ENCODE measurements around the gene CMTM7.
"Not testable (repeated sequence)": the region's sequence is repeated elsewhere in the genome, so short reads cannot be mapped to it uniquely, and the experiment has no call there.

The CMTM7 gene

GRCh38 chr3:32383136-32383711 lies 8.4 kb upstream of the CMTM7 start:
- DNase-seq (ENCODE audit: low read depth) = no peak

DNA sequence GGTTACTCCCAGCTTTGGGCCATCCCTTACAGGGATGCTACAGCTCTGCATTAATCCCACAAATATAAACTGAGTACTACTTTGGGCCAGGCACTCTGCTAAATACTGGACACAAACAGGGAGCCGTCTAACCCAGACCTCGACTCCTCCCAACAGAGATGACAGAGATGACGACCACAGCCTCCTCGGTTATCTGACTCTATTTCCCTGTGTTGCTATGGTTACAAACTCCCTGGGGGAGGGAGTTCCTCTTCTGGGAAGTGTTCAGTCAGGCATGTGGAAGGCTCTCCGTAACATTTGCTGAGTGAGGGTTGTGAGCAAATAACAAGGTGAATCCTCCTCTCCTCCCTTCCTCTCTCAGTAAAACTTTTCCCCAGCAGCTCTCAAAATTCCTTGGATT lies 6.7 kb upstream of the CMTM7 start:
- no peak for DNase-seq (ENCODE audit: low read depth)

DNA sequence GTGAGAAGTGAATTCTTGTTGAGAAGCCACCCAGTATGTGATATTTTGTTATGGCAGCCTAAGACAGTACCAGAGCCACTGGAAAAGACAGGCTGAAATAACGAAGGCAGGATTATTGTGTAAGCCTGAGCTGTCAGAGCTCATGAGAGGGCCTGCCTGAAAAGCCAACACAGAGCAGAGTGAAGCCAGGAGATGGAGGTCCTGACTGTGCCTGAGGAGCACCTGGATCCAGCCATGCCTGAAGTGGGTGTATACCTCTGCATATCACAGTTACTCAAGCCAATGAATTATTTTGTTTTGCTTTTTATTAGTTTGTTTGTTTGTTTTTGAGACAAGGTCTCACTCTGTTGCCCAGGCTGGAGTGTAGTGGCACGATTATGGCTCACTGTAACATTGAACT lies 4.1 kb upstream of the CMTM7 start:
- no peak for DNase-seq (ENCODE audit: low read depth)

DNA sequence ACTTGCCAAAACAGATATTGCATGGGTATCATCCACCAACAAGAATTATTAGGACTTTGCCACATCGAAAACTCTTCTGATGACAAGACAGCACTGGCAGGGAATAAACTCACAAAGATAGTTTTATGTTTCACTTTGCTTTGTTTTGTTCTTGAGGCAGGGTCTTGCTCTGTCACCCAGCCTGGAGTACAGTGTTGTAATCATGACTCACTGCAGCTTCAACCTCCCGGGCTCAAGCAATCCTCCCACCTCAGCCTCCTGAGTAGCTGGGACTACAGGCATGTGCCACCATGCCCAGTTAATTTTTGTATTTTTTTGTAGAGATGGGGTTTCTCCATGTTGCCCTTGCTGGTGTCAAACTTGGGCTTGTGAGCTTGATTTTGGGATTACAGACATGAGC lies 2.1 kb upstream of the CMTM7 start:
- not testable (repeated sequence) for DNase-seq (ENCODE audit: low read depth)

DNA sequence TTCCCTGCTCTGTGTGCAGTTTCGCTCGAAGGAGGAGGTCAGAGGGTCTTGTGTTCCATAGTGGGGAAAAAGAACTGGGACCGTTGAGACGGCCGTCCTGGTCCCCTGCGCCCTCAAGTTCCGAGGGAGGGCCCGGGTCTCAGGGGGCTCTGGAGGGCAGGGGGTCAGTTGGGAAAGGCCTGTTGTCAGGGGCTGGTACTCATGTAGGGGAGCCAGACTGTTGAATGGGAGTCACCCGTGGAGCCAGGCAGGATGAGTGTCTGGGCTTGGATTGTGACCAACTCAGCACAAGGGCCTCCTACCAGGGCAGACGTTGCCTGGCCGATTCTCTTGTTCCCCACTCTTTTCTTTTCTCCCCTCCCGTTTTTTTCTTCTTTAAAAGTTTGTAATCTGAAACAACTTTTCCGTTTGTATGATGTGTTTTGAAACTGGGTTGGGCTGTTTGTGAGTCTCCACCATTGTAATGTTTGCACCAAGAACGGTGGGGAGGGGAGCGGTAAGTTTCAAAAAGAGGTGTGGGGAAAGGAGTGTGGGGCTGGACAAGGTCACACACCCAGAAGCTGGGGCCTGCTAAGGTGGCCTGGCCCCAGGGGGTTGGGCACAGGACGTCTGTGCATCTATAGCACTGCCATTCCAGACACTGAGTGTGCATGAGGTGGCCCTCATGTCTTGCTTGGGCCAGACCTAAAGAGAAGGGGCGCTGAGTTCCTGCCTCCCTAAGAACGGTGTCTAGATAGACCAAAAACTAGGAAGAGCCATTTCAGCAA lies 1.1 kb downstream of the CMTM7 start:
- no peak for DNase-seq (ENCODE audit: low read depth)

- DNase-seq (ENCODE audit: low read depth) = no peak
Observed at GRCh38 chr3:32395496-32395895, 3.8 kb downstream of the CMTM7 start.

GRCh38 chr3:32397941-32398340 lies 6.3 kb downstream of the CMTM7 start:
- no peak for DNase-seq (ENCODE audit: low read depth)

- DNase-seq (ENCODE audit: low read depth) = no peak
Observed at GRCh38 chr3:32398531-32398930, 6.9 kb downstream of the CMTM7 start.

- DNase-seq (ENCODE audit: low read depth) = no peak
Observed at GRCh38 chr3:32399030-32399620, 7.5 kb downstream of the CMTM7 start.

- no peak for DNase-seq (ENCODE audit: low read depth)
Observed at GRCh38 chr3:32401126-32401525, 9.5 kb downstream of the CMTM7 start.

- DNase-seq (ENCODE audit: low read depth) = peak; percentile 24
Observed at GRCh38 chr3:32401556-32402081, 10.0 kb downstream of the CMTM7 start.

DNA sequence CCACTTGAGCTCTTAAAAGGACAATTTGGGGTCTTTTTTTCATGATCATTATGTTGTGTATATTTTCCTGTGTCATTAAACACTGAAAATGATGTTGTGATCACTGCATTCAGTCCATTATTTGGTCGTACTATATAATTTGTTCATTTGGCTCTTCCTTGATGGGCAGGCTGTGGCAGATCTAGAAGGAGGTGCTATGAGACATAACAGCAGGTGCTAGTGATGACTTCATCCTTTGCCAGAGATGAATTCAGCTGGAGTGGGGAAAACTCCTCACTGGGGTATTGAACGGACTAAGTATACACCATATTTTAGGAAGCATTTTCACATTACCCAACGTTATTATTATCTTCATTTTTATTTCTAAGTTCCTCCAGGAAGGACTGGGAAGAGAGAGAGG lies 12.0 kb downstream of the CMTM7 start:
- DNase-seq (ENCODE audit: low read depth) = no peak

GRCh38 chr3:32404714-32405113 lies 13.1 kb downstream of the CMTM7 start:
- DNase-seq (ENCODE audit: low read depth) = no peak

DNA sequence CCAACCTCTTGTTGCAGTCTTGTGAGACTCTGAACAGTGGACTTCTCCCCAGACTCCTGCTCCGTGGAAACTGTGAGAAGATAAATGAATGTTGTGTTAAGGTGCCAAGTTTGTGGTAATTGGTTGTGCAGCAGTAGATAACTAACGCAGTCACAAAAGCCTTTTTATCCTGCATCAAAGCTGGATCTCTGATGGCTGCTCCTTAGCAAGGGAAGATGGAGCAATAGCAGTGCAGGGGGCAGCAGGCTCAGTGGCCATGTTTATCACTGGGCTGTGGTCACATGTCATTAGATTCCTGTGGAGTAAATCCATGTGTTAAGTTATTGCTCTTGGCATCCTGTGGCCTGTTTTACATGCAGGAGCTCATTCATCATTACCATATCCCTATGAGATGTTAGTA lies 13.5 kb downstream of the CMTM7 start:
- no peak for DNase-seq (ENCODE audit: low read depth)

GRCh38 chr3:32405711-32406323 lies 14.2 kb downstream of the CMTM7 start:
- DNase-seq (ENCODE audit: low read depth) = no peak

DNA sequence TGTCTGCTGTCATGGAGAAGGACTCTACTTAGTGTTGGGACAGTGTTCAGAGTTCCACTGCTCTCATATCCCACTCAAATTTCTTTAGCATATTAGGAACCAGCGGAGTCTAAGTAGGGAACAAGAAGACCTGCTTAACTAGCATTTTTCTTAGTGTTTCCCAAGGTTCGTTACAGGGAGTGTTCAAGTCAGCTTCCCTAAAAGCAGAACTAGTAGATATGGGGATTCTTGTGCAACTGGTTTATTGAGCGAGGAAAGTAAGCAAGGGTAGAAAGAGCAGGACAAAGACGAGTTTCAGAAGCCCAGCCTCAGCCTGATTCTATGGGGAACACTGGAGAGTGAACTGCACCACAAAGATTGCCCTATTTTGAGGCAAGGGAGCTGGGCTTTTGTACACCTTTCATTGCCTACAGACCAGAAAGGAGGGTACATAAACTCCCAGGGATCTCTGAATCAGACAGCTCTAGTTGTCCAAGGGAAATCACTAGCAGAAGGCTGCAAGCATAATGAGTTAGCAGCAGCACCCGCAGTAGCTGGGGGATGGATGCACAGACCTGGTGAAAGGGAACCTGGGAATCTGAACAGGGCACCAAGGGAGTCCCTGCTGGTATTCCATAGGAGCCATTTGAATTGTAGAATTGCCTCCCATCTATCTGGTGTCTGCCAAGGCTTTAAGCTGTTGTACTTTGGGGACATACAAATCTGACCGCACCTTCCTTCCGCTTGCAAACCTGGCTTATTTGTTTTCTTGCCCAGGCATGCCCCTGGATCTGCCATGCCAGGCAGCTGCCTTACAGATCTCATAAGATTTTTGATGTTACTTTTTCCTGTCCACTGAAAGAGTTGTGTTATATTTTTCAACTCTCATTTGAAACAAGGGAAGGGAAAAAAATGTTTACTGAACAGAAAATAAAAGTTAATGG lies 15.1 kb downstream of the CMTM7 start:
- no peak for DNase-seq (ENCODE audit: low read depth)

DNA sequence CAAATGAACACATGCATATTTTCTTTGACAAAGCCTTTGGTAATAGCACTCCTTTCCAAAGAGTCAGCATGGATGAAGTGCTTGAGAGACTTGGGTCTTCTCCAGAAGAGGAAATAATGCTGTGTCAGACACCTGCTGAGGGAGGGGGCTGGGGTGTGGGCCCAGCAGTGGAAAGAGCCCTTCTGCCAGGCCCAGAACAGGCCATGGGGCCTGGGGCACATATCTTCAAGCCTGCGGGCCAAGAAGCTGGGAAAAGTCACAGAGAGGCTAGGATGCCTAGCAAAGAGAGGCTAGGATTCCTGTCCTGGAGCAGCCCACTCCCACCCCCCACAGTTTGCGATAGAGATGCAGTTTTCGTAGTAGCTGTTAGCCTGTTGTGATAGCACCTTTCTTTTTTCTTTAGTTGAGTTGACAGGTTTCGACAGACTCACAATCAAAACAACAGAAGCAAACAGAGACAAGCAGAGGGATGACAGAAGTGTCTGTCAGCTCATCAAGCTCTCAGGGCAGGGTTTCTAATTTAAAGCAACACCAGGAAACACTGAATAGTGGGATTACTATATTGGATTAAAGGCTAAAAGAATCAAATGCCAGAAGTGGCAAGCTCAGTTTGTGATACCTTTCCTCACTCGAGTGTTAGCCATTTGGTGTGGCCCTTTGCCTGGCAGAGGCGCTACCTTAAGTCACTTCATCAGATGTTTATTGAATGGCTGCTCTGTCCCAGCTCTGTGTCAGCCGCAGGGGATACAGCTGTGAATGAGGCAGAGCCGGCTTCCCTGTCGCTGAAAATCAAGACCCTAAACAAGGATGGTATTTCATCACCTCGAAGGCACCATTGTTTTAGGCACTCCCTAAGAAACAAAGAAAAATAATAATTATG lies 19.0 kb downstream of the CMTM7 start:
- DNase-seq (ENCODE audit: low read depth) = no peak

GRCh38 chr3:32411442-32411841 lies 19.8 kb downstream of the CMTM7 start:
- no peak for DNase-seq (ENCODE audit: low read depth)

- DNase-seq (ENCODE audit: low read depth) = no peak
Observed at GRCh38 chr3:32412887-32413286, 21.2 kb downstream of the CMTM7 start.

DNA sequence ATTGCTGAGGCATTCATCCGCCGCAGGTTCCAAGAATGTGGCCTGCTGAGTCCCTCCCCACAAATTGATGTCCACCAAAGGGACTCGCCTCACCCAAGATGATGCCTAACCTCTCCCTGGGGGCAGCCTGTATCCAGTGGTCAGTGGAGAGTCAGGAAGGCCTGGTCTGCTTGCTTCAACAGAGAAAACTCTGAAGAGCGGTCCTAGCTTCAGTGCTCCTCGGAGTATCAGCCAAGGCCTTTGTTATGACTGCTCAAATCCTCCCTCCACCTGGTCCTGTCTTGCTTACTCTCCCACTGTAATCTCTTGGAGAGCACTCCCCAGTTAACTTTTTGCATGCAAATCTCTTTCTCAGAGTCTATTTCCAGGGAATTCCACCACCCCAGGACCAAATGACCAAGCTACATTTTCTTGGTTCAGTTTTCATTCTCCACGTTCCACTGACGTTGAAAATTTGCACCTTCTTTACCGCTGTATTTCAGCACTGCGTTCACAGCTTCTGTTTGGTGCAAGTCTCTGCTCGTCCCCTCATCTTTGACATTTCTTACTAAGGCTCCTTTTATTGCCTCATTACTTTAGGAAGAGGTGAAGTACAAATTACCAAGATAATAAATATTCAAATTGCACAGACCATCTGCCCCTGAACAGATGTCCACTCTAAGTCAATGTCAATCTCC lies 22.3 kb downstream of the CMTM7 start:
- no peak for DNase-seq (ENCODE audit: low read depth)

Data from stimulated activated CD8-positive, alpha-beta memory T cell treated with anti-CD3 and anti-CD28 coated beads, Interleukin-12 subunit alpha, Interleukin-12 subunit beta, amount 100 ng/mL, for 4 hours (primary cell).